ENCODE measurements around the gene KY.
A peak's percentile ranks its signal among the peaks of the same experiment; 100 is the strongest.

Gene KY

GRCh38 chr3:134641671-134642300 is 9.0 kb downstream of the KY start:
- no peak overlapping the region for H3K4me3 ChIP-seq (ENCODE audit: low read depth, low read length)
- TF ChIP-seq CTCF (IDR thresholded peaks at IDR 0.05; ENCODE audit: control insufficient read depth, extremely low read depth, insufficient read depth): no peak
- DNase-seq (ENCODE audit: low read depth): no peak

GRCh38 chr3:134640872-134641470 is 9.9 kb downstream of the KY start:
- TF ChIP-seq CTCF (IDR thresholded peaks at IDR 0.05; ENCODE audit: control insufficient read depth, extremely low read depth, insufficient read depth): peak; percentile 61

GRCh38 chr3:134640378-134640777 is 10.4 kb downstream of the KY start:
- H3K4me3 ChIP-seq (ENCODE audit: low read depth, low read length): no peak overlapping the region
- no peak for DNase-seq (ENCODE audit: low read depth)
- TF ChIP-seq CTCF (IDR thresholded peaks at IDR 0.05; ENCODE audit: control insufficient read depth, extremely low read depth, insufficient read depth): no peak

More at GRCh38 chr3:134640872-134641470, 9.9 kb downstream of the KY start:
- H3K4me3 ChIP-seq (ENCODE audit: low read depth, low read length): no peak overlapping the region
- no peak for DNase-seq (ENCODE audit: low read depth)

- TF ChIP-seq CTCF (IDR thresholded peaks at IDR 0.05; ENCODE audit: control insufficient read depth, extremely low read depth, insufficient read depth): no peak
- DNase-seq (ENCODE audit: low read depth): no peak
- H3K4me3 ChIP-seq (ENCODE audit: low read depth, low read length): no peak overlapping the region
Measured at GRCh38 chr3:134638385-134639030, 12.3 kb downstream of the KY start.

GRCh38 chr3:134636406-134636805 is 14.4 kb downstream of the KY start:
- no peak for DNase-seq (ENCODE audit: low read depth)
- no peak for TF ChIP-seq CTCF (IDR thresholded peaks at IDR 0.05; ENCODE audit: control insufficient read depth, extremely low read depth, insufficient read depth)
- no peak overlapping the region for H3K4me3 ChIP-seq (ENCODE audit: low read depth, low read length)

GRCh38 chr3:134630506-134630905 is 20.3 kb downstream of the KY start:
- peak; percentile 62 for TF ChIP-seq CTCF (IDR thresholded peaks at IDR 0.05; ENCODE audit: control insufficient read depth, extremely low read depth, insufficient read depth)
- H3K4me3 ChIP-seq (ENCODE audit: low read depth, low read length): no peak overlapping the region
- no peak for DNase-seq (ENCODE audit: low read depth)

Measured in LNCaP clone FGC (cell line).